DND-41 (cell line): Measurements from ENCODE around the gene PAPOLA.

Experiments used
- ATAC-seq: fragments of 200-7000 bp; cut with Tn5 transposase; 3 replicates; pipeline ENCODE4 v1.9.1; 2021; ENCODE audit warnings: low read depth; ENCODE audit not compliant: insufficient read depth
- DNase-seq: peaks from one replicate; pipeline ENCODE4 v3.0.0-alpha.2; 2020
- H2AFZ ChIP-seq: 2 replicates; pipeline ENCODE4 v1.6.0; 2012; ENCODE audit warnings: low read depth, low read length
- H3K27ac ChIP-seq: 2 replicates; pipeline ENCODE4 v1.5.1; 2012; ENCODE audit warnings: low read length, inconsistent platforms
- H3K27me3 ChIP-seq: fragments of 200-600 bp; sonication (generic); 2 replicates; pipeline ENCODE4 v1.6.0; 2012; ENCODE audit warnings: low read length, mild to moderate bottlenecking, inconsistent platforms; ENCODE audit not compliant: insufficient read depth, poor library complexity
- H3K36me3 ChIP-seq: 2 replicates; pipeline ENCODE4 v1.5.1; 2012; ENCODE audit warnings: low read length, inconsistent platforms; ENCODE audit not compliant: insufficient read depth
- H3K4me1 ChIP-seq: 2 replicates; pipeline ENCODE4 v1.5.1; 2012; ENCODE audit warnings: mild to moderate bottlenecking, low read length; ENCODE audit not compliant: insufficient read depth
- H3K4me2 ChIP-seq: 2 replicates; pipeline ENCODE4 v1.6.0; 2012; ENCODE audit warnings: mild to moderate bottlenecking, moderate library complexity, low read length, inconsistent platforms; ENCODE audit not compliant: insufficient read depth
- H3K4me3 ChIP-seq, 2 experiments: fragments of 200-600 bp in 1 of 2; shearing (Covaris generic) in 1 of 2; 2 replicates each; pipeline ENCODE4 v1.5.1; 2012 to 2016; ENCODE audit warnings: inconsistent platforms in 2 of 2, low read length in 2 of 2, mild to moderate bottlenecking in 2 of 2, low read depth in 1 of 2, moderate library complexity in 1 of 2
- H3K79me2 ChIP-seq: 2 replicates; pipeline ENCODE4 v1.6.0; 2012; ENCODE audit warnings: low read length, inconsistent platforms; ENCODE audit not compliant: insufficient read depth
- H3K9ac ChIP-seq: 2 replicates; pipeline ENCODE4 v1.6.0; 2012; ENCODE audit warnings: low read depth, mild to moderate bottlenecking, inconsistent platforms, low read length, moderate library complexity
- H3K9me3 ChIP-seq: 2 replicates; pipeline ENCODE4 v1.5.1; 2012; ENCODE audit warnings: low read length, moderate library complexity, mild to moderate bottlenecking, inconsistent platforms; ENCODE audit not compliant: insufficient read depth, severe bottlenecking
- H4K20me1 ChIP-seq: 2 replicates; pipeline ENCODE4 v1.6.0; 2012; ENCODE audit warnings: low read length; ENCODE audit not compliant: insufficient read depth
- CTCF ChIP-seq: IDR thresholded peaks from 2 replicates; pipeline ENCODE4 v1.5.1; 2012; ENCODE audit warnings: borderline replicate concordance, low read length, moderate library complexity, mild to moderate bottlenecking; ENCODE audit not compliant: poor library complexity, severe bottlenecking; ENCODE audit errors: extremely low read depth
- EZH2 ChIP-seq: IDR thresholded peaks from 3 replicates; pipeline ENCODE4 v1.6.1; 2012; ENCODE audit warnings: borderline replicate concordance, low read depth, mild to moderate bottlenecking, moderate library complexity, low read length, inconsistent platforms; ENCODE audit not compliant: severe bottlenecking

Gene PAPOLA

GRCh38 chr14:96538097-96538989 lies 36.2 kb downstream of the PAPOLA start:
- Histone ChIP-seq H3K27me3 (no peaks in the 10 kb centered on the region), H3K79me2 (no peaks in the 10 kb centered on the region), H3K9ac (no peak overlapping the region), H2AFZ (no peak overlapping the region), H3K4me1 (no peaks in the 10 kb centered on the region), H4K20me1 (no peaks in the 10 kb centered on the region), H3K4me3 (no peak overlapping the region), H3K27ac (no peak overlapping the region), H3K4me2 (no peak overlapping the region), H3K36me3 (peaks cover 49% of the 10 kb centered on the region), H3K9me3 (no peaks in the 10 kb centered on the region)
- TF ChIP-seq EZH2 = no peak
- TF ChIP-seq CTCF = no peak
- DNase-seq (no peak), ATAC-seq (no peak)

GRCh38 chr14:96538990-96539317 lies 36.8 kb downstream of the PAPOLA start:
- Histone ChIP-seq H3K36me3 (peaks cover 47% of the 10 kb centered on the region; the same call in 1 of the 2 replicates), H3K9ac (no peak overlapping the region), H3K4me3 (no peak overlapping the region), H2AFZ (no peak overlapping the region), H3K27ac (no peak overlapping the region), H3K4me1 (no peaks in the 10 kb centered on the region), H3K9me3 (no peaks in the 10 kb centered on the region), H3K4me2 (no peak overlapping the region), H4K20me1 (no peaks in the 10 kb centered on the region), H3K79me2 (no peaks in the 10 kb centered on the region), H3K27me3 (no peaks in the 10 kb centered on the region)
- ATAC-seq (no peak), DNase-seq (no peak)
- TF ChIP-seq EZH2 (no peak), CTCF (no peak)

GRCh38 chr14:96554315-96554910 lies 52.2 kb downstream of the PAPOLA start:
- H3K4me1 ChIP-seq = no peaks in the 10 kb centered on the region
- no peak overlapping the region for H2AFZ ChIP-seq
- no peaks in the 10 kb centered on the region for H4K20me1 ChIP-seq
- H3K9me3 ChIP-seq = no peaks in the 10 kb centered on the region
- H3K36me3 ChIP-seq = peaks cover 84% of the 10 kb centered on the region
- H3K79me2 ChIP-seq = no peaks in the 10 kb centered on the region
- no peak overlapping the region for H3K4me2 ChIP-seq
- DNase-seq (no peak), ATAC-seq (no peak)
- no peak overlapping the region for H3K27ac ChIP-seq
- no peak overlapping the region for H3K4me3 ChIP-seq
- H3K27me3 ChIP-seq = no peaks in the 10 kb centered on the region
- no peak overlapping the region for H3K9ac ChIP-seq
- TF ChIP-seq CTCF = no peak
- no peak for TF ChIP-seq EZH2
